Upper lobe of right lung (tissue), 1 donor: ENCODE data around the gene CCNE1. TPM values are rescaled to one million over a fixed set of nuclear protein-coding genes. Genes with fewer than 3 reads are reported as not detected.
"Not testable (repeated sequence)": the region's sequence is repeated elsewhere in the genome, so short reads cannot be mapped to it uniquely, and the experiment has no call there.

Experiments used
- ATAC-seq: fragments of 200-7000 bp; cut with Tn5 transposase; one replicate; pipeline ENCODE4 v1.9.1; 2020; ENCODE audit warnings: mild to moderate bottlenecking, moderate library complexity
- DNase-seq: peaks from one replicate; pipeline ENCODE4 v3.0.0-alpha.2; 2020
- H3K27ac ChIP-seq: fragments of 200-600 bp; one replicate; pipeline ENCODE4 v1.8.0; 2022
- H3K27me3 ChIP-seq: fragments of 200-600 bp; one replicate; pipeline ENCODE4 v1.8.0; 2022; ENCODE audit warnings: mild to moderate bottlenecking
- H3K36me3 ChIP-seq: fragments of 200-600 bp; one replicate; pipeline ENCODE4 v1.8.0; 2022
- H3K4me1 ChIP-seq: fragments of 200-600 bp; one replicate; pipeline ENCODE4 v1.8.0; 2022
- H3K4me3 ChIP-seq: fragments of 200-600 bp; one replicate; pipeline ENCODE4 v1.8.0; 2022; ENCODE audit warnings: mild to moderate bottlenecking
- H3K9me3 ChIP-seq: fragments of 200-600 bp; one replicate; pipeline ENCODE4 v1.8.0; 2022
- intact Hi-C: fragments of 100-400 bp; cut with DNase I; formaldehyde crosslinking; loops from one replicate; pipeline ENCODE4 v1.11.0; 2022
- total RNA-seq: library from RNA; stranded (reverse); fragmentation: NEBNext Ultra II Directional; extraction: Animal tissue kit (Norgen Biotek cat#: 25700); gene quantifications from one replicate; pipeline ENCODE4 v1.2.1, GENCODE V29; 2021
- TF ChIP-seq, protein P1 (sequence below): fragments of 200-600 bp; IDR thresholded peaks from one replicate; pipeline ENCODE4 v1.8.0; 2022; ENCODE audit warnings: antibody characterized with exemption
- donor health status: DM: no; HTN: yes; CAD: no; lungs with severe emphysema.

Gene CCNE1
- total RNA-seq, 1 donor from 2014 or later = 0.55 TPM

- no peak for ATAC-seq
- Histone ChIP-seq H3K36me3 (no peaks in the 10 kb centered on the region), H3K4me3 (no peak overlapping the region), H3K27ac (no peak overlapping the region), H3K9me3 (no peaks in the 10 kb centered on the region), H3K27me3 (no peaks in the 10 kb centered on the region), H3K4me1 (no peaks in the 10 kb centered on the region)
- intact Hi-C loops = no loop called here
- no peak for DNase-seq
- TF ChIP-seq, protein P1, sequence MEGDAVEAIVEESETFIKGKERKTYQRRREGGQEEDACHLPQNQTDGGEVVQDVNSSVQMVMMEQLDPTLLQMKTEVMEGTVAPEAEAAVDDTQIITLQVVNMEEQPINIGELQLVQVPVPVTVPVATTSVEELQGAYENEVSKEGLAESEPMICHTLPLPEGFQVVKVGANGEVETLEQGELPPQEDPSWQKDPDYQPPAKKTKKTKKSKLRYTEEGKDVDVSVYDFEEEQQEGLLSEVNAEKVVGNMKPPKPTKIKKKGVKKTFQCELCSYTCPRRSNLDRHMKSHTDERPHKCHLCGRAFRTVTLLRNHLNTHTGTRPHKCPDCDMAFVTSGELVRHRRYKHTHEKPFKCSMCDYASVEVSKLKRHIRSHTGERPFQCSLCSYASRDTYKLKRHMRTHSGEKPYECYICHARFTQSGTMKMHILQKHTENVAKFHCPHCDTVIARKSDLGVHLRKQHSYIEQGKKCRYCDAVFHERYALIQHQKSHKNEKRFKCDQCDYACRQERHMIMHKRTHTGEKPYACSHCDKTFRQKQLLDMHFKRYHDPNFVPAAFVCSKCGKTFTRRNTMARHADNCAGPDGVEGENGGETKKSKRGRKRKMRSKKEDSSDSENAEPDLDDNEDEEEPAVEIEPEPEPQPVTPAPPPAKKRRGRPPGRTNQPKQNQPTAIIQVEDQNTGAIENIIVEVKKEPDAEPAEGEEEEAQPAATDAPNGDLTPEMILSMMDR = no peak
These were observed 7.5 kb downstream of the CCNE1 start for GRCh38 chr19:29819300-29819699.

DNA sequence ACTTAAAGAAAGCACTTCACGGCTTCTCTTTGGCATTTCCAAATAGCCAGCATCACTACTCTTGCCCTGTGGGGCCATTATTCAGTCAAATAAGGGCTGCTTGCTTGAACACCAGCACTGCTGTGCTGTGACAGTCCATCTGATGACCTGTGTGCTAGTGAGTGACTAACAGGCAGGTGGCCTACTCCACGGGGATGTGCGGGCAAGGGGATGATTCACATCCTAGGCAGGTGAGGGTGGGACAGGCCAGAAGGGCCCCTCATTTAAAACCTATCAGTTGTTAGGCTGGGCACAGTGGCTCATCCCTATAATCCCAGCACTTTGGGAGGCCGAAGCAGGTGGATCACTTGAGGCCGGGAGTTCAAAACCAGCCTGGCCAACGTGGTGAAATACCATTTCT is 8.2 kb downstream of the CCNE1 start:
- H3K36me3 ChIP-seq = no peaks in the 10 kb centered on the region
- no peak overlapping the region for H3K27ac ChIP-seq
- intact Hi-C loops = no loop called here
- H3K4me1 ChIP-seq = no peaks in the 10 kb centered on the region
- no peak overlapping the region for H3K4me3 ChIP-seq
- TF ChIP-seq, protein P1 = no peak
- ATAC-seq (no peak), DNase-seq (no peak)
- no peaks in the 10 kb centered on the region for H3K27me3 ChIP-seq
- no peaks in the 10 kb centered on the region for H3K9me3 ChIP-seq

DNA sequence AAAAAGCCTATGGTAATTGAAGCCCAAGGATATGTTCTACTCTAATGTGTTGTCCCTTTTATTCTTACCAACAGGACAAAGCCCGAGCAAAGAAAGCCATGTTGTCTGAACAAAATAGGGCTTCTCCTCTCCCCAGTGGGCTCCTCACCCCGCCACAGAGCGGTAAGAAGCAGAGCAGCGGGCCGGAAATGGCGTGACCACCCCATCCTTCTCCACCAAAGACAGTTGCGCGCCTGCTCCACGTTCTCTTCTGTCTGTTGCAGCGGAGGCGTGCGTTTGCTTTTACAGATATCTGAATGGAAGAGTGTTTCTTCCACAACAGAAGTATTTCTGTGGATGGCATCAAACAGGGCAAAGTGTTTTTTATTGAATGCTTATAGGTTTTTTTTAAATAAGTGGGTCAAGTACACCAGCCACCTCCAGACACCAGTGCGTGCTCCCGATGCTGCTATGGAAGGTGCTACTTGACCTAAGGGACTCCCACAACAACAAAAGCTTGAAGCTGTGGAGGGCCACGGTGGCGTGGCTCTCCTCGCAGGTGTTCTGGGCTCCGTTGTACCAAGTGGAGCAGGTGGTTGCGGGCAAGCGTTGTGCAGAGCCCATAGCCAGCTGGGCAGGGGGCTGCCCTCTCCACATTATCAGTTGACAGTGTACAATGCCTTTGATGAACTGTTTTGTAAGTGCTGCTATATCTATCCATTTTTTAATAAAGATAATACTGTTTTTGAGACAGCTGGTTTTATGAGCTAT is 12.0 kb downstream of the CCNE1 start:
- Histone ChIP-seq H3K9me3 (no peaks in the 10 kb centered on the region), H3K27ac (no peak overlapping the region), H3K4me3 (no peak overlapping the region), H3K27me3 (no peaks in the 10 kb centered on the region), H3K4me1 (no peaks in the 10 kb centered on the region), H3K36me3 (no peaks in the 10 kb centered on the region)
- ATAC-seq (no peak), DNase-seq (peak; percentile 31)
- TF ChIP-seq, protein P1 = no peak
- intact Hi-C loops = no loop called here

- intact Hi-C loops, ATAC-seq, H3K9me3 ChIP-seq, H3K4me1 ChIP-seq, DNase-seq, H3K27ac ChIP-seq, H3K27me3 ChIP-seq, H3K36me3 ChIP-seq, H3K4me3 ChIP-seq: not testable (repeated sequence)
These were observed 13.5 kb downstream of the CCNE1 start for GRCh38 chr19:29825263-29825662.

GRCh38 chr19:29831041-29831548 is 19.3 kb downstream of the CCNE1 start:
- TF ChIP-seq, protein P1 = no peak
- Histone ChIP-seq H3K9me3 (no peaks in the 10 kb centered on the region), H3K27ac (no peak overlapping the region), H3K27me3 (peaks cover 11% of the 10 kb centered on the region), H3K4me3 (no peak overlapping the region), H3K36me3 (no peaks in the 10 kb centered on the region), H3K4me1 (no peaks in the 10 kb centered on the region)
- peak; percentile 49 for DNase-seq
- intact Hi-C loops = no loop called here
- peak; percentile 31 for ATAC-seq

- H3K36me3 ChIP-seq = no peaks in the 10 kb centered on the region
- H3K4me1 ChIP-seq = no peaks in the 10 kb centered on the region
- H3K4me3 ChIP-seq = no peak overlapping the region
- no peak for DNase-seq
- ATAC-seq = no peak
- intact Hi-C loops = no loop called here
- TF ChIP-seq, protein P1 = no peak
- no peaks in the 10 kb centered on the region for H3K9me3 ChIP-seq
- peaks cover 12% of the 10 kb centered on the region for H3K27me3 ChIP-seq
- no peak overlapping the region for H3K27ac ChIP-seq
These were observed 19.9 kb downstream of the CCNE1 start for GRCh38 chr19:29831686-29832085.
